HG03565 (cell line): ENCODE data around the gene SPATA32.

Source experiments
- ATAC-seq: cut with Tn5 transposase; IDR thresholded peaks from one replicate; pipeline ENCODE4 v1.9.1; 2021; ENCODE audit warnings: mild to moderate bottlenecking, moderate library complexity; ENCODE audit not compliant: unreplicated experiment

The SPATA32 gene

GRCh38 chr17:45248132-45248957, 13.5 kb downstream of the SPATA32 start:
- peak; percentile 42 for ATAC-seq

GRCh38 chr17:45247429-45248131, 14.3 kb downstream of the SPATA32 start:
- peak; percentile 39 for ATAC-seq

- ATAC-seq: no peak
These were observed 14.9 kb downstream of the SPATA32 start for GRCh38 chr17:45246861-45247428.

- ATAC-seq: no peak
These were observed 15.6 kb downstream of the SPATA32 start for GRCh38 chr17:45246338-45246737.

- ATAC-seq: no peak
These were observed 16.9 kb downstream of the SPATA32 start for GRCh38 chr17:45244725-45245656.

- ATAC-seq: no peak
These were observed 18.1 kb downstream of the SPATA32 start for GRCh38 chr17:45243750-45244149.

- no peak for ATAC-seq
These were observed 19.9 kb downstream of the SPATA32 start for GRCh38 chr17:45242029-45242414.

- no peak for ATAC-seq
These were observed 20.4 kb downstream of the SPATA32 start for GRCh38 chr17:45241328-45242028.

- no peak for ATAC-seq
These were observed 21.0 kb downstream of the SPATA32 start for GRCh38 chr17:45240905-45241327.

GRCh38 chr17:45238155-45238774, 23.6 kb downstream of the SPATA32 start:
- ATAC-seq: no peak

- ATAC-seq: no peak
These were observed 24.2 kb downstream of the SPATA32 start for GRCh38 chr17:45237686-45238085.

- no peak for ATAC-seq
These were observed 25.6 kb downstream of the SPATA32 start for GRCh38 chr17:45236282-45236606.

GRCh38 chr17:45235416-45236281, 26.2 kb downstream of the SPATA32 start:
- ATAC-seq: no peak

GRCh38 chr17:45234641-45235415, 27.1 kb downstream of the SPATA32 start:
- ATAC-seq: no peak

- no peak for ATAC-seq
These were observed 28.4 kb downstream of the SPATA32 start for GRCh38 chr17:45233423-45233924.

GRCh38 chr17:45232514-45233422, 29.1 kb downstream of the SPATA32 start:
- no peak for ATAC-seq
